ENCODE measurements around the gene SF3A1.

- TF ChIP-seq CTCF (IDR thresholded peaks at IDR 0.05; ENCODE audit: insufficient read depth, low read depth, low read length) (peak; percentile 75), EZH2 (IDR thresholded peaks at IDR 0.05; ENCODE audit: insufficient read depth, low read length) (no peak)
These were observed 68.9 kb downstream of the SF3A1 start for GRCh38 chr22:30287648-30288418.

Data from astrocyte (in vitro differentiated cells and primary cell).